Ectodermal cell (in vitro differentiated cells): ENCODE data around the gene PITX3.
"Not testable (repeated sequence)": the region's sequence is repeated elsewhere in the genome, so short reads cannot be mapped to it uniquely, and the experiment has no call there.

Experiments
- H3K27ac ChIP-seq: 2 replicates; pipeline ENCODE4 v1.7.0; 2013; ENCODE audit warnings: mild to moderate bottlenecking, low read depth, low read length; ENCODE audit not compliant: insufficient read depth, poor library complexity, severe bottlenecking
- H3K27me3 ChIP-seq: 2 replicates; pipeline ENCODE4 v1.7.0; 2013; ENCODE audit warnings: mild to moderate bottlenecking, low read length; ENCODE audit not compliant: insufficient read depth, control insufficient read depth, poor library complexity, severe bottlenecking
- H3K36me3 ChIP-seq: one replicate; pipeline ENCODE4 v1.7.0; 2013; ENCODE audit warnings: low read length; ENCODE audit not compliant: control insufficient read depth, insufficient read depth
- H3K4me1 ChIP-seq: one replicate; pipeline ENCODE4 v1.7.0; 2013; ENCODE audit warnings: low read length; ENCODE audit not compliant: control insufficient read depth, insufficient read depth
- H3K4me3 ChIP-seq: 2 replicates; pipeline ENCODE4 v1.7.0; 2013; ENCODE audit warnings: low read depth, low read length, control low read depth; ENCODE audit not compliant: insufficient read depth
- H3K9me3 ChIP-seq: 2 replicates; pipeline ENCODE4 v1.7.0; 2013; ENCODE audit warnings: mild to moderate bottlenecking, low read length, moderate library complexity; ENCODE audit not compliant: control insufficient read depth
- WGBS, 2 experiments: methylation state at CpG; one replicate each; pipeline ENCODE4 v1.1.7; 2013; ENCODE audit warnings: missing lambda C conversion rate in 2 of 2; 5-methylcytosine and 5-hydroxymethylcytosine counted together

PITX3 gene

DNA sequence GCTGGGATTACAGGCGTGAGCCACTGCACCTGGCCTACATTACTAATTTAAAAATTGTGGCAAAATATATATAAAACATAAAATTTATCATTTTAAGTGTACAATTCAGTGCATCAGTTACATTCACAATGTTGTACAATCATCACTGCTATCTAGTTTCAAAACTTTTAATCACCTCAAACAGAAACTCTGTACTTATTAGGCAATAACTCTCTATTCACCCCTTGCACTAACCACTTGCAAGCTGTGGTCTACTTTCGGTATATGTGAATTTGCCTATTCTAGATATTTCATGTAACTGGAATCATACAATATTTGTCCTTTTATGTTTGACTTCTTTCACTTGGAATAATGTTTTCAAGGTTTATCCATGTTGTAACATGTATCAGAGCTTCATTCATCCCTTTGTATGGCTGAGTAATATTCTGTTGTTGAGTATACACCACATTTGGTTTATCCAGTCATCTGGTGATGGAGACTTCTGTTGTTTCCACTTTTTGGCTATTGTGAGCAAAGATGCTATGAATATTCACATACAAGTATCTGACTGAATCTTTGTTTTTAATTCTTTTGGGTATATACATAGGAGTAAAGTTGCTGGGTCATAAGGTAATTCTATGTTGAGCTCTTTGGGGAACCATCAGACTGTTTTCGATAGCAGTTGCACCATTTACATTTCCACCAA, 29.6 kb downstream of the PITX3 start:
- Histone ChIP-seq H3K4me3 (no peak overlapping the region), H3K9me3 (no peaks in the 10 kb centered on the region), H3K36me3 (no peaks in the 10 kb centered on the region), H3K4me1 (no peaks in the 10 kb centered on the region), H3K27ac (no peak overlapping the region), H3K27me3 (no peaks in the 10 kb centered on the region)
- WGBS, 2 experiments: 79 to 84% methylated on average over 3 of the region's 3 CpGs

DNA sequence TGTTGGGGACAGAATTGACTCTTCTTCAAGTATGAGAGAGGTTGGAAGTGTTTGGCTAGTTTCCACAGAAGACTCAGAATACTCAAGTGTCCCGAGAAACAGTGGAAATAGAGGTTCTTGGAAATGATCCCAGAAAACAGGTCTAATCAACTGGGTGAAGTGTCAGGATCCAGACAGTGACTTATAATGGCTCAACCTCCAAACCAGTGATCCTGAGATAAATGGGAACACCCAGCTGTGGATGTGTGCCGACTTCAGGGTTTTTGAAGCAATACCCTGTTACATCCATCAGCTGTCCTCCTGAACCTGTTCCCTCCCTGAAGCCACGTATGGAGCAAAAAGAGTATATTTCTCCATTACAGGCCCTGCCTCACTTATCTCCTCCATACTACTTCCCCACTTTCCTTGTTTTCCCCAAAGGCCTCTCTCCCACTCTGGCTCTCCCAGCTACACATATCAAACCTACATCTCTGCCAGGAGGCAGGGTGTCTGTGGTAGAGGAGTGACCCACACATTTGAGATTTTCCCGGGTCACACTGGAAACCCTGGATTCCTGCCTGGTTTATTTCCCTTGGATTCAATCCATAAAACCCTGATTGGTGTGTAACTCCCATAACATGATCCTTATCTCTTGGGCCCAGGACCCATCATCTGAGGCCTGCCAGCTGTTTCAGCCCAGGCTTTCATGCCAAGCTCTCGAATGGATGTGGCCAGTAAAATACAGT, 32.8 kb downstream of the PITX3 start:
- no peak overlapping the region for H3K27ac ChIP-seq
- WGBS, 2 experiments: 90 to 95% methylated on average over 4 to 5 of the region's 5 CpGs
- H3K4me3 ChIP-seq: no peak overlapping the region
- no peaks in the 10 kb centered on the region for H3K27me3 ChIP-seq
- H3K4me1 ChIP-seq: no peaks in the 10 kb centered on the region
- H3K9me3 ChIP-seq: no peaks in the 10 kb centered on the region
- no peaks in the 10 kb centered on the region for H3K36me3 ChIP-seq

DNA sequence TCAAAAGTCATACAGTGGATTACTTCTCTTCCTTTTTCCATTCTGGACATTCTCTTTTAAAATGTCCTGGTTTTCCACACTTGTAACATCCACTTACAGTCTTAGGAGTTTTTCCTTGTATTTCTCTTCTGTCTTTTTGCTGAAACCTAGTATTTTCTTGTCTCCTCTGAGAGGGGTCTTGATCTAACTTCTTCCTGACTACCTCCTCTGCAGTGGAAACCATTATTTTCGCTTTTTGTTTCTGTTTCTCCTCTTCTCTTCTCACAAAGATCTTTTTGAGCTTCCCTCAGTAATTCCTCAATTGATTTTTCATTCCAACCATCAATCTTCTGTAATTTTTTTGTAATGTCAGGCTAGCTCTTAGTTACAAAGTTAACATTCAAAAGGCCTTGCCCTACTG, 38.9 kb downstream of the PITX3 start:
- H3K4me3 ChIP-seq: no peak overlapping the region
- WGBS, 2 experiments: 44 to 47% methylated on average over 1 of the region's 1 CpG
- no peaks in the 10 kb centered on the region for H3K27me3 ChIP-seq
- no peaks in the 10 kb centered on the region for H3K4me1 ChIP-seq
- H3K36me3 ChIP-seq: no peaks in the 10 kb centered on the region
- no peak overlapping the region for H3K27ac ChIP-seq
- no peaks in the 10 kb centered on the region for H3K9me3 ChIP-seq

DNA sequence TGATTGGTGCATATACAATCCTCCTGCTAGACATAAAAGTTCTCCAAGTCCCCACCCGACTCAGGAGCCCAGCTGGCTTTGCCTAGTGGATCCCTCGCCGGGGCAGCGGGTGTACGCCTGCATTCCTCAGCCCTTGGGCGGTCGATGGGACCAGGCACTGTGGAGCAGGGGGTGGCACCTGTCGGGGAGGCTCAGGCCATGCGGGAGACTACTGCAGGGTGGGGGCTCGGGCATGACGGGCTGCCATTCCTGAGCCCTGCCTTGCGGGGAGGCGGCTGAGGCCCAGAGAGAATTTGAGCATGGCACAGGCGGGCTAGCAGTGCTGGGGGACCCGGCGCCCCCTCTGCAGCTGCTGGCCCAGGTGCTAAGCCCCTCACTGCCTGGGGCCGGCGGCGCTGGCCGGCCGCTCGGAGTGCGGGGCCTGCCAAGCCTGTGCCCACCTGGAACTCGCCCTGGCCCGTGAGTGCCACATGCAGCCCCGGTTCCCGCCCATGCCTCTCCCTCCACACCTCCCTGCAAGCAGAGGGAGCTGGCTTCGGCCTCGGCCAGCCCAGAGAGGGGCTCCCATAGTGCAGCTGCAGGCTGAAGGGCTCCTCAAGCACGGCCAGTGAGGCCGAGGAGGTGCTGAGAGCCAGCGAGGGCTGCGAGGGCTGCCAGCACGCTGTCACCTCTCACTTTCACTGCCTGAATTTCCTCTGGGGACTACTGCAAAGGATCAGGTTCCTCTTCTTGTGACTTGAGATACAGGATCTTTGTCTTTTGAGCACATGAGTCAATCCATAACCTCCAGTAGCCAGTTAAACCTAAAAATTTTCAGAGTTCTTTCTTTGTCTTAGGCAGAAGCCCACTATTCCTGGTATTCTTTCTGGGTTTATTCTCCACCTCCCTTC, 40.3 kb downstream of the PITX3 start:
- H3K27ac ChIP-seq: no peak overlapping the region
- H3K4me3 ChIP-seq: no peak overlapping the region
- WGBS, 2 experiments: 92 to 93% methylated on average over 34 of the region's 34 CpGs
- H3K27me3 ChIP-seq: no peaks in the 10 kb centered on the region
- no peaks in the 10 kb centered on the region for H3K4me1 ChIP-seq
- H3K36me3 ChIP-seq: no peaks in the 10 kb centered on the region
- H3K9me3 ChIP-seq: no peaks in the 10 kb centered on the region

DNA sequence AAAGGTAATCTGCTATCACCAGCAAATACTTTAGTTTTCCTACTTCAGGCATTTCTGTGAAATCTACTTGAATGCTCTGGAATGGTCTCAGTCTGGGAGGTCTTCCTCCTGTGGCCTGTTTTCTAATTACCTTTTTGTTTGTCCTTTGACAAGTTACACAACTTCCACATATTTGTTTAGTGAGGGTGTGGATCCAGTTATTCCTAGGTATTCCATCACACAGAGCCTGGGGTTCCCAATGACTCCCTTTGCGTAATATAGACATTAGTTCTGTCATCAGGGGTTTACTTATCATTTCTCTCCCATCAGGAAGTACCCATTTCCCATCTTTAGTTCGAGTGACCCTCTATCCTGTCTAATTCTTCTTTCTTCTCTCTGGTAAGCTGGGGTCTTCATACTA, 43.3 kb downstream of the PITX3 start:
- H3K27ac ChIP-seq: no peak overlapping the region
- H3K4me3 ChIP-seq: no peak overlapping the region
- no peaks in the 10 kb centered on the region for H3K4me1 ChIP-seq
- H3K36me3 ChIP-seq: no peaks in the 10 kb centered on the region
- 72 to 77% methylated on average over 2 of the region's 2 CpGs for WGBS, 2 experiments
- no peaks in the 10 kb centered on the region for H3K27me3 ChIP-seq
- no peaks in the 10 kb centered on the region for H3K9me3 ChIP-seq

DNA sequence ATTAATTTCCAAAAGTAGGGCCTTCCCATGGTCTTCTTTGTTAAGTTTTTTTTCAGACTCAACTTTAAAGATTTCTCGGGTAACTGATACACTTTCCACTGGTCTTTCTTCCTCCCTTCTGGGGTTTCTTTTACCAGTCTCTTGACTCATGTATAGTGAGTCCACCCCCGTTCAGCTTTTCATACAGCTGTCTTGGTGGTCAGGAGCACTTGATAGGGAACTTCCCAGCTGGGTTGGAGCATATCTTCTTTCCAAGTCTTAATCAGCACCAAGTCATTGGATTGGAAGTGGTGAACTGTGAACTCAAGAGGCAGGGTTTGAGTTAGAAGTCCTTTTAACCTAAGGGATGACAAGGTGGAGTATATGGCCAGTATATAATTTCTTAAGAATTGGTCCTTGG, 44.4 kb downstream of the PITX3 start:
- Histone ChIP-seq H3K36me3 (no peaks in the 10 kb centered on the region), H3K27me3 (no peaks in the 10 kb centered on the region)
- 78 to 86% methylated on average over 2 of the region's 2 CpGs for WGBS, 2 experiments

DNA sequence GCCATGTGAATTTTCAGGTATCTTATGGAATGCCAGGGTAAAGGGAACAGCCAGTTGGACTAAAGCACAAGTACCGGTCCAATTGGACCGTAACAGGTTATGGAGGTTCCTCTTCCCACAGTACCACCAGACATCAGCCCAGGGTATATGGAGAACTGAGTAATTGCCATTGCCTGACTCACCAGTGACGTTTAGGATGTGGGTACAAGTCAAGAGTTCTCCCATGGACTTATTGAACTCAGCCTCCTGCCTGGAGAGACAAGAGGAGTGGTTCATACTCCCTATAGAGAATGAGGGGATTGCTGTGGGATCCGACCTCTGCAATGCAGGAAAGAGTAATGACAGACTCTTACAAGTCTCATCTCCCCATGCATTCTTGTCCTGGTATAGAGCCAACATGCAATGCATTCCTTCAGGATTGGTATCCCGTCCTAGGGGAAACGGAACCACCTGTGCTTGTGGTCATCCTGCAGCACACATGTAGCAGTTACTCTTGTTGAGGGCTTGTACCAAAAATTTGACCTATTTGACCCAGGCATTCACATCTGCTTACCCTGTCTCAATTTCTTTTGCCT, 45.9 kb downstream of the PITX3 start:
- H3K36me3 ChIP-seq: no peaks in the 10 kb centered on the region
- H3K27ac ChIP-seq: no peak overlapping the region
- no peaks in the 10 kb centered on the region for H3K9me3 ChIP-seq
- no peaks in the 10 kb centered on the region for H3K27me3 ChIP-seq
- no peaks in the 10 kb centered on the region for H3K4me1 ChIP-seq
- 81 to 90% methylated on average over 6 of the region's 6 CpGs for WGBS, 2 experiments
- no peak overlapping the region for H3K4me3 ChIP-seq

More for the DNA sequence above, 44.4 kb downstream of the PITX3 start:
- Histone ChIP-seq H3K9me3 (no peaks in the 10 kb centered on the region), H3K4me3 (no peak overlapping the region), H3K4me1 (no peaks in the 10 kb centered on the region), H3K27ac (no peak overlapping the region)

DNA sequence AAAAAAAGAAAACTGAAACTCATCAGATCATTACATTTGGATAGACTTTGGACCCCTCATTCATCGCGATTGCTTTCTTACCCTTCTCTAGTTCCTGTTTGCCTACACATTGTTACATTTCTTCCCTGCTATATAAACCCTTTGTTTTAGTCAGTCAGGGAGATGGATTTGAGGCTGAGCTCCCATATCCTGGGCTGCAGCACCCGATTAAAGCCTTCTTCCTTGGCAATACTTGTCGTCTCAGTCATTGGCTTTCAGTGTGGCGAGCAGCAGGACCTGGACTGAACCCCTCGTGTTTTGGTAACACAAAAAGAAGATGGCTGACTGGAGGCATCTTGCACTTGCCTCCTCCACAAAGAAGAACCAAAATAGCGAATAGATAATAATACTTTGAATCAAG, 49.4 kb downstream of the PITX3 start:
- Histone ChIP-seq H3K27ac (no peak overlapping the region), H3K9me3 (no peaks in the 10 kb centered on the region), H3K27me3 (no peaks in the 10 kb centered on the region), H3K4me3 (no peak overlapping the region), H3K36me3 (no peaks in the 10 kb centered on the region), H3K4me1 (no peaks in the 10 kb centered on the region)
- WGBS, 2 experiments: 82 to 84% methylated on average over 7 of the region's 7 CpGs

DNA sequence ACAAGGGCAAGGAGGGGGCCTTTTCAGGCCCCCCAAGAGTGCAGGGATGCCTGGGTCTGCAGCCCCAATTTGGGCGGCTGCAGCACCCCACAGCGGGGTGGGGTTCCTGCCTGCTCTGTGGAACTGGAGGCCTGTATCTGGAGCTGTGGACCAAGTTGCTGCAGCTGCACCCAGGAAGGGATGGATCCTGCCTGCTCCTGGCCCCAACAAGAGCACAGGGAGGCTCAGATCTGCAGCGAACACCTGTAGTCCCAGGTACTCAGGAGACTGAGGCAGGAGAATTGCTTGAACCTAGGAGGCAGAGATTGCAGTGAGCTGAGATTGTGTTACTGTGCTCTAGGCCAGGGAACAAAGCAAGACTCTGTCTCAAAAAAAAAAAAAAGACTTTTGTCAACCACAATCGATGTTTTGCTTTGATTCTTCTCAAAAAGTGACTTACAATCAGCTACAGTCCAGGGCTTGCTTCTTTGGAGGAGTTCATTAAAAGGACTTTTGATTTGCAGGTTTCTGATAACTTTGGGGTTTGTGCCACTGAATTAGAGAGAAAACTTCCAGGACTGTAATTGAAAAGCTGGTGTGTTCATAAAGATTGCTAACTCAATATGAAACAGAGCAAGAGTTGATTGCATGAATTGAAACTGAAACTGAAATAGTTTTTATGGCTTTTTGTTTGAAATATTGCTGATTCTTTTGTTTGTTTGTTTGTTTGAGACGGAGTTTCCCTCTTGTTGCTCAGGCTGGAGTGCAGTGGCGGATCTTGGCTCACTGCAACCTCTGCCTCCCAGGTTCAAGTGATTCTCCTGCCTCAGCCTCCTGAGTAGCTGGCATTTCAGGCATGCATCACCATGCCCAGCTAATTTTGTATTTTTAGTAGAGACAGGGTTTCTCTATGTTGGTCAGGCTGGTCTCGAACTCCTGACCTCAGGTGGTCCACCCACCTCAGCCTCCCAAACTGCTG, 52.1 kb downstream of the PITX3 start:
- not testable (repeated sequence) for H3K9me3 ChIP-seq, H3K36me3 ChIP-seq, H3K4me1 ChIP-seq, H3K27me3 ChIP-seq, H3K27ac ChIP-seq, H3K4me3 ChIP-seq
- WGBS, 2 experiments: 90 to 95% methylated on average over 7 of the region's 7 CpGs
